Measurements from ENCODE around the gene ATP5PB.

ATP5PB gene

DNA sequence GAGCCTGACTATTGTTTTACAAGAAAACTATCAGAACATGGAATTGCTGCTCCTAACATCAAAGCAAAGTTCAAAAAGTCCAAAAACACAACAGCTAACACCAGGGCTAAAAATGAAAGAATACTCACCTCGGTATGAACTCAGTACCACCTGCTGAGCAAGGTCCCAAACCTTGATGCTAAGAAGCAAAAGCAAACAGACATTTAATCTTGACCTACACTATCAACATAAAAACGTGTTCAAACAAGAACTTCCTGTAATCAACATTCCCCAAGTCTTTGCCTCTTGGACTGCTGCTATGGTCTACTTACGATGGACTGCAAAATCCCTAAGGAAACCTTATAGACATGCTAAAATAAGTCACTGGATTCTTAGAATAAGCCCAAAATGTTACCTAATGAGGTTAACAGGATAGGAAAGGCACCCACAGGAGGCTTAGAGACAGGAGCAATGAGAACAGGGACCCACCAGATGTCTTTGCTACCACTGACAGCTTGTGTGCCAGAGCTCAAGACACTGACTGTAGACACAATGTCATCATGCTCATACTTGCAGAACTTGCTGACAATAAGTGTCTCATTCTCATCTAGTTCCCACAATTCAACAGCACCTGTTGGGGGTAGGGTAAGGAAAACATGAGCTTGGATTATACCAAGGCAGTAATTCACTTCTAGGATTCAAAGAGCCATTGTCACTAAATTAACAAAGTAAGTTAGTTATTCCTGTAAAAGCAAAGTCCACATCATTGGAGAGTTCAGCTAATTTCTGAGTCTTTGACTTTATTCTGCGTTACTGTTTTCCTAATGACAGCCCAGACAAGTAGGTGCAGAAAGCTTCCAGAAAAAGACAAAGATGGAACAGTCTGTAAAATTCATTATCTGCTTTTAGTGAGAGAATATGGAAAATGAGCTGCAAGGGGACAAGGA is 2.0 kb upstream of the ATP5PB start:
- DNase-seq (ENCODE audit: low read depth in 3 of 3): no peak

- peak in 1 of 3 experiments; percentile 9 for DNase-seq (ENCODE audit: low read depth in 3 of 3)
Measured at GRCh38 chr1:111448482-111448917, 764 bp upstream of the ATP5PB start.

GRCh38 chr1:111449703-111450017 is 396 bp downstream of the ATP5PB start:
- DNase-seq (ENCODE audit: low read depth in 3 of 3): no peak

DNA sequence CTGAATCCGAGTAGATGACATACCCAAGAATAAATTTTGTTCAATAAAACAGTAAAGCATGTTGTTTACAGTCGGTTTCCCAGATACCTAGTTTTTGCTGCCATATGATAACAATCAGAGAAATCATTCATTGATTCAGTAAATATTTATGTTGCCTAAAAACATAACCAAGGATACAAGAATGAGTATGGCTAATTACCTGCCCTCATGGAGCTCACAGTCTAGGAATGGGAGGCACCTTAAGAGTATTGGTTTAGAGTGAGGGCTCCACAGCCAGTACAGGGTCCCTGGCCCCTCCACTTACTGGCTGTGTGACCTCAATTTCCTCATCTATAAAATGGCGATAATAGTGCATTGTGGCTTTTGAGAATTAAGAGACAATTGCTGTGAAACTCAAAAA is 921 bp downstream of the ATP5PB start:
- DNase-seq (ENCODE audit: low read depth in 3 of 3): no peak

DNA sequence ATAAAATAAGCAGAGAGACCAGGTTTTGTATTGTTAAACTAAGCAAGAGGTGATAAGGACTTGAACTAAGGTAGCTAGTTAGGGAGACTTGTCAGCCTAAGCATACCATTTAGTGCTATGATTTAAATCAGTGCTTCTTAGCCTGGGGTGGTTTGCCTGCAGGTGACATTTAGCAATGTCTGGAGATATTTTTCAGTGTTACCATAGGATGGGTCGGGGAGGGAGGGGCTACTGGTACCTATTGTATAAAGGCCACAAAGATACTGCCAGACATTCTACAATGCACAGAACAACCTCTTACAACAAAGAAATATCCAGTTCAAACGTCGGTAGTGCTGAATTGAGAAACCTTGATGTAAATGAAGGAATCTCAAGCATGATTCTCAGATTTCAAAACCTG is 3.3 kb downstream of the ATP5PB start:
- no peak for DNase-seq (ENCODE audit: low read depth in 3 of 3)

DNA sequence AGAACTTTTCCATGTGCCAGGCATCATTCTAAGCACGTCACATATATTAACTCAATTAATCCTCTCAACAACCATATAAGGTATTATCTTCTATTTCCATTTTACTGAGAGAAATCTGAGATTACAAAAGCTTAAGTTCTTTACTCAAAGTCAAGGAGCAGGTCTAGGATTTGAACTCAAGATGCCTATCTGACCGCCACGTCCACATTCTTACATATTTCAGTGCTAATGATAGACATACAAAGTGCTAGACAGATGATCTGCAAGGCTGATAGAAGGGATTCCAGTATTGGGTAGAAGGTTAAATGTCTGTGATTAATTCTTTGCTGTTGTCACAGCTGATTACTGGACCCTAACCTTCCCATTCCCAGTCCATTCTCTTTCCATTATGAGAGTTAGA is 4.4 kb downstream of the ATP5PB start:
- DNase-seq (ENCODE audit: low read depth in 3 of 3): no peak

- no peak for DNase-seq (ENCODE audit: low read depth in 3 of 3)
Measured at GRCh38 chr1:111454859-111455641, 5.8 kb downstream of the ATP5PB start.

DNA sequence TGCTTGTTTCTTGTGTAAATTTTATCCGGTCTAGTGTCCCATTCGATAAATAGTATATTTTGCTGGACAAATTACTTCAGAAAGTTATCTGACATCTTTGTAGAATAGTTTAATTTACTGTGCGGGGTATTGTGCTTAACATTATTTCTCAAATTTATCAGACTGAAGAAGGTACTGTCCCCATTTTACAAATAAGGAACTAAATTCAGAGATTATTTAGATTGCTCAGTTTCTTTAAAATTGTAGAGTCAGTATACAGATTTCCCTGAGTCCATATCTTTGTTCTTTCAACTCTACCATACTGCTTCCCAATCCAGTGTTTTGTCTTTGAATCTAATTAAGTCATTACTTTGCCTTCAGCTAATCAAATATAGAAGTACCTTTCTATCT is 6.4 kb downstream of the ATP5PB start:
- DNase-seq (ENCODE audit: low read depth in 3 of 3): no peak

- DNase-seq (ENCODE audit: low read depth in 3 of 3): no peak
Measured at GRCh38 chr1:111461765-111462164, 12.5 kb downstream of the ATP5PB start.

DNA sequence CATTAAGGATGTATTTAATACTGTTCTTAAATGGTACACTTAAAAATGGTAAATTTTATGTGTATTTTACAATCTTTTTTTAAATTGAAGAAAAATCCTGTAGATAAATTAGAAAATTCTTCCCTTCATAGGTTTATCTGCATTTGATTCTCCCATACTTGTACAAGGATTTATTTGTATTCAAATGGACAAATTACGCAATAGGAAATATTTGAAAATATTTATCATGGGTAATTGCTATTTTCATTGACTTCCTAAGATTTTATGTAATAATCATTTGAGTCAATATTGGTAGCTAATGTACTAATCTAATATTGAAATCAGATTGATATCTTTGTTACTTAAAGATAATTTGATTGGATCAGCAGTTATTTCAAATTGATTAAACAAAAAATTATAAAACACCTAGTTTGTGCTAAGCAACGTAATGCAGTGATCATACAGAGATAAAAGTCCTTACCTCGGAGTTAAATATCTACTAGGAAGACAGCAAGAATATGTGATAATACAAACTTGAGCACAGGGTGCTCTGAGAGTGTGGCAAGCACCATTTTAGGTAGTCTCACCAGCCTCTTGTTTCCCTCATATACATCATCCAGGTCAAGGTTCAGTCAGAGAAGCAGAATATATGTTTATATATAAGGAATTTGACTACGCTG is 13.2 kb downstream of the ATP5PB start:
- no peak for DNase-seq (ENCODE audit: low read depth in 3 of 3)

DNA sequence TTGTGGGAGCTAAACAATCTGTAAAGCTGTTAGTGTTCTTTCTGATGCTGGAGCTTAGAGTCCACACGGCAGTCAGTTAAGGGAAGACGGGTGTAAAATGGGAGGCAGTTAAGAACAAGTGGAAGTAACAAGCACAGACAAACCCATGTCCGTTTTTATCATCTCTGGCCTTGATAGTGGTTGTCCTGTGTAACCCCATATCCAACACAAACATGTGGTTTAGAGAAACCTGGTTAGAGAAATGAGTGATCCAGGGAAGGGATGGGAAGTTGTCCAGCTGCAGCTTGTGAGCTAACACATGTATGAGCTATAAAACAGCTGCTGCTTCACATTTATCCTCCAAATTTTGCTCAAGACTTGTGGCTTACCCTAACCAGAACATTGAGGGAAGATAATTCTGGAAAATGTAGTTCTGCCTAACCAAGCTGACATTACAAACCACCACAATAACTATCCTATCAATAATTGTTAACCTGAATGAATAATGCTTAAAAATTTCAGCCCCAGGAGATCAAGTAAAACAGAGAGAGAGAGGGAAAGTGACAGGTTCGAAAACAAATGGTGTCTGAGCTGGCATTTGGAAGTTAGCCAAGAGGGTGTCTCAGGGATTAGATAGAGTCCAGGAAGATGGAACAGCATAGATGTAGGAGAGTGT is 13.9 kb downstream of the ATP5PB start:
- DNase-seq (ENCODE audit: low read depth in 3 of 3): no peak

DNA sequence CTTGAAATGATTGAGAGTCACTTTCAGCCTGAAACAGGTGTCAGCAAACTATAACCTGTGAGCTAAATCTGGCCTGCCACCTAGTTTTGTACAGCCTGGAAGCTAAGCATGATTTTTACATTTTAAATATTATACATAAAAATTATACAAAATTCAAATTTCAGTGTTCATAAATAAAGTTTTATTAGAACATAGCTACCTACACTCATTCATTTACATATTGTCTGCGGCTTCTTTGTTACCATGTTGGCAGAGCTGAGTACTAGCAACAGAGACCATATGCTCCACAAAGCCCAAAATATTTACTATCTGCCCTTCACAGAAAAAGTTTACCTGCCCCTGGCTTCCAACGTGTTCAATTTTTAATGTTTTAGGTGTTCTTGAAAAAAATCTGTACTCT is 16.5 kb downstream of the ATP5PB start:
- DNase-seq (ENCODE audit: low read depth in 3 of 3): no peak

DNA sequence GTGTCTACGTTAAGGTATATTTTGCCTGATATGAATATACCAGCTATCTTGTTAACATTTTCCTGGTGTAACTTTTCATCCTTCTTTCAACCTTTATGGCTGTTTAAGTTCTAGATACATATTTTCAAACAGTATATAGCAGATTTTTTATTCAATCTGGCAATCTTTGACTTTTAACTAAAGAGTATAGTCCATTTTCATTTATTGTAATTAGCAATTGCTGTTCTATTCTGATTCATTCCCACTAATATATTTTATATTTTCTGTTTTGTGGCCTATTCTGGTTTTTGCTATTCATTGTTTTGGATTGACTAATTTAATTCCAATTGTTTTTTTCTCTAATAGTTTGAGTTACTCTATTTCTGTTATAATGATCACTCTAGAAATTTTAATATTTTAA is 17.2 kb downstream of the ATP5PB start:
- no peak for DNase-seq (ENCODE audit: low read depth in 3 of 3)

DNA sequence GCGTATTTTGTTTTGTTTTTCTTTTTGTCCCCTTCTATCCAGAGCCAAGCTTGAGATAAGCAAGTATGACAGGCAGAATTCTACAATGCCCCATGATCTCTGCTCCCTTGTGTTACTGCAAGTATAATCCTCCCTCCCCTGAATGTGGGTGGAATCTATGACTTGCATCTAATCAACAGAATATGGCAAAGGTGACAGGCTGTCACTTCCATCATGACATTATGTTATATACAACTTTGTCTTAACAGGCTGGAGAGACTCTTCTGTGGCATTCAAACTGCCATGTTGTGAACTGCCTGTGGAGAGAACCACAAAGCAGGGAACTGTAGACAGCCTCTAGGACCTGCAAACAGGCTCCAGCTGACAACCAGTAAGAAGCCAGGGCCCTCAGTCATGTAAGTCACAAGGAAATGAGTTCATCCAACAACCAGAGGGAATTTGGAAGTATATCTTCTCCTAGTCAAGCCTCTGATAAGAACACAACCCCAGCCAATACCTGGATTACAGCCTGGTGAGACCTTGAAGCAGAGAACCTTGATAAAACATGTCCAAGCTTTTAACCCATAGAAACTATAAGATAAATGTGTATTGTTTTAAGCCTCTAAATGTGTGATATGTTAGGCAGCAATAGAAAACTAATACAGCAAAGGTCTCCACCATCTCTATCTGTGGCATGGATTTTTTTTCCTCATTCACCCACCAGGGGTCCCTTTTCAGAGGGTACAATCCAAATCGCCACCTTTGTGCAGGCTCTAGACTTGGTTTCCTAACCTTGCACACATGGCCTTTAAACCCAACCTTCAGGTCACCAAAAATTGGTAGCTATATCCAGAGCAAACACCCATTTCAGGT is 18.8 kb downstream of the ATP5PB start:
- no peak for DNase-seq (ENCODE audit: low read depth in 3 of 3)

DNA sequence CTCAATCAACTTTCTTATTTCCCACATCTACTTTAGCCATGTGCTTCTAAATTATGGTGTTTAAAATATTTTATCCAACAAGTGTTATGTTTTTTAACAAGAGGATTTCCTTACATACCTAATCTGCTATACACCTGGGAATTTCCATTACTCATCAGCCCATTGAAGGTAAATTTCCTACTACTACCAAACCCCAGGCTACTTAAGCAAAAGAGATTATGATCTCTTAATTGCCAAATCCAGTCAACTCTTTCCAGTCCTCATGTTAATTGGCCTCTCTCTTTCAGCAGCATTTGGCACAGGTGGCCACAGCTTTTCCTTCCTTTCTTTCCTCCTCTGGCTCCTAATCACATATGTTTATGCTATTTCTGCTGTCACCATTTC is 19.4 kb downstream of the ATP5PB start:
- no peak for DNase-seq (ENCODE audit: low read depth in 3 of 3)

- no peak for DNase-seq (ENCODE audit: low read depth in 3 of 3)
Measured at GRCh38 chr1:111469539-111469938, 20.3 kb downstream of the ATP5PB start.

- no peak for DNase-seq (ENCODE audit: low read depth in 3 of 3)
Measured at GRCh38 chr1:111470596-111470995, 21.3 kb downstream of the ATP5PB start.

GRCh38 chr1:111471012-111471411 is 21.7 kb downstream of the ATP5PB start:
- DNase-seq (ENCODE audit: low read depth in 3 of 3): peak in 2 of 3 experiments; percentile 31 to 43

DNA sequence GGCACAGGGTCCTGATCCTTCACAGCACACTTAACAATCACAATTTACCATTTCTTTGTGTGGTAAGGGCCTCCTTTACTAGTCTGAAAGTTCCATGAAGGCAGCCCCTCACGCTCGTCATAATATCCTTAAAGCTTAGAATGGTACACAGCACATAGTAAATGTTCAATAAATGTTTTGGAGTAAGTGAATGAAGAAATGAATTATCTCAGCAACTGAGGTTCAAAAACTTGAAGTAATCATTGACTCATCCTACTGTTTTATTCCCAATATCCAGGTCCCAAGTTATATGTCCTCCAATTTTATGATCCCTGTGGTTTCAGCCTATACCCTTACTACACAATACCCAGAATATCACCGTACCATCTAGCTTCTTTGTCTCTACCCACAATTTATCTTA is 22.3 kb downstream of the ATP5PB start:
- DNase-seq (ENCODE audit: low read depth in 3 of 3): no peak

GRCh38 chr1:111474106-111474505 is 24.8 kb downstream of the ATP5PB start:
- DNase-seq (ENCODE audit: low read depth in 3 of 3): no peak

- no peak for DNase-seq (ENCODE audit: low read depth in 3 of 3)
Measured at GRCh38 chr1:111474521-111474920, 25.3 kb downstream of the ATP5PB start.

Data from stimulated activated CD4-positive, alpha-beta T cell treated with anti-CD3 and anti-CD28 coated beads, TNF-alpha, amount 100 ng/mL, for 4 hours (primary cell).